Lower leg skin (tissue), 4 donors: Measurements from ENCODE around the gene CD180. TPM values are rescaled to one million over a fixed set of nuclear protein-coding genes. Genes with fewer than 3 reads are reported as not detected.

Experiments
- DNase-seq, 2 donors: peaks; one replicate each; pipeline ENCODE4 v3.0.0-alpha.2; 2019; ENCODE audit warnings: low spot score in 2 of 2
- H3K4me3 ChIP-seq: fragments of 200-600 bp; sonication (generic); 2 replicates; pipeline ENCODE4 v1.5.1; 2017; ENCODE audit warnings: mild to moderate bottlenecking, low read depth; ENCODE audit not compliant: poor library complexity, severe bottlenecking
- CTCF ChIP-seq, 3 donors: fragments of 450-650 bp; IDR thresholded peaks; one replicate each; pipeline ENCODE4 v1.5.1; 2016; ENCODE audit warnings: antibody characterized with exemption in 3 of 3, mild to moderate bottlenecking in 3 of 3, moderate library complexity in 2 of 3
- POLR2A ChIP-seq, 2 donors: fragments of 450-650 bp; IDR thresholded peaks; one replicate each; pipeline ENCODE4 v1.6.1; 2016 to 2017; ENCODE audit warnings: antibody characterized with exemption in 2 of 2, mild to moderate bottlenecking in 1 of 2, moderate library complexity in 1 of 2
- WGBS, 2 donors: methylation state at CpG; one replicate each; pipeline ENCODE4 v1.1.5; 2018; 5-methylcytosine and 5-hydroxymethylcytosine counted together
- intact Hi-C: fragments of 100-400 bp; cut with DNase I; formaldehyde crosslinking; loops from one replicate; pipeline ENCODE4 v1.15.0; 2023; ENCODE audit warnings: low total_unique reads
- total RNA-seq, 4 donors: library from RNA; depleted of rRNA; stranded (reverse); fragments of >200 nt; gene quantifications; one replicate each; pipeline ENCODE4 v1.1.0, GENCODE V29; 2016

CD180 gene
- total RNA-seq, 4 donors from 2014 or later = 0.08 to 0.42 (median 0.27) TPM

GRCh38 chr5:67234671-67235176, 38.1 kb upstream of the CD180 start:
- no peak for DNase-seq
- 32 to 38% methylated on average over 10 of the region's 10 CpGs for WGBS, 2 donors
- intact Hi-C loops = no loop called here
- H3K4me3 ChIP-seq = no peak overlapping the region
- TF ChIP-seq POLR2A (IDR thresholded peaks at IDR 0.05) = no peak
- no peak for TF ChIP-seq CTCF (IDR thresholded peaks at IDR 0.05)

GRCh38 chr5:67233075-67233474, 36.5 kb upstream of the CD180 start:
- WGBS, 2 donors = 77 to 84% methylated on average over 9 of the region's 9 CpGs
- intact Hi-C loops = no loop called here
- TF ChIP-seq POLR2A (IDR thresholded peaks at IDR 0.05) = no peak
- TF ChIP-seq CTCF (IDR thresholded peaks at IDR 0.05) = no peak
- H3K4me3 ChIP-seq = no peak overlapping the region
- DNase-seq = no peak

- DNase-seq = no peak
- no peak overlapping the region for H3K4me3 ChIP-seq
- intact Hi-C loops = no loop called here
- 78 to 80% methylated on average over 3 of the region's 3 CpGs for WGBS, 2 donors
- TF ChIP-seq CTCF (IDR thresholded peaks at IDR 0.05) (no peak), POLR2A (IDR thresholded peaks at IDR 0.05) (no peak)
These were observed 26.6 kb upstream of the CD180 start for GRCh38 chr5:67223211-67223610.

- 83 to 90% methylated on average over 5 of the region's 5 CpGs for WGBS, 2 donors
- DNase-seq = no peak
- no peak for TF ChIP-seq CTCF (IDR thresholded peaks at IDR 0.05)
- no peak for TF ChIP-seq POLR2A (IDR thresholded peaks at IDR 0.05)
- H3K4me3 ChIP-seq = no peak overlapping the region
- intact Hi-C loops = no loop called here
These were observed 25.8 kb upstream of the CD180 start for GRCh38 chr5:67222243-67223025.

GRCh38 chr5:67221487-67222242, 25.1 kb upstream of the CD180 start:
- TF ChIP-seq POLR2A (IDR thresholded peaks at IDR 0.05) (no peak), CTCF (IDR thresholded peaks at IDR 0.05) (no peak)
- intact Hi-C loops = no loop called here
- 70 to 72% methylated on average over 9 of the region's 9 CpGs for WGBS, 2 donors
- DNase-seq = no peak
- H3K4me3 ChIP-seq = no peak overlapping the region
